ENCODE results near the gene SFT2D3.

GRCh38 chr2:127733816-127734537, 32.7 kb downstream of the SFT2D3 start:
- no peak for TF ChIP-seq SRSF4 (IDR thresholded peaks at IDR 0.05; ENCODE audit: low read depth, low read length, poor library complexity, severe bottlenecking)
- TF ChIP-seq, protein P1, sequence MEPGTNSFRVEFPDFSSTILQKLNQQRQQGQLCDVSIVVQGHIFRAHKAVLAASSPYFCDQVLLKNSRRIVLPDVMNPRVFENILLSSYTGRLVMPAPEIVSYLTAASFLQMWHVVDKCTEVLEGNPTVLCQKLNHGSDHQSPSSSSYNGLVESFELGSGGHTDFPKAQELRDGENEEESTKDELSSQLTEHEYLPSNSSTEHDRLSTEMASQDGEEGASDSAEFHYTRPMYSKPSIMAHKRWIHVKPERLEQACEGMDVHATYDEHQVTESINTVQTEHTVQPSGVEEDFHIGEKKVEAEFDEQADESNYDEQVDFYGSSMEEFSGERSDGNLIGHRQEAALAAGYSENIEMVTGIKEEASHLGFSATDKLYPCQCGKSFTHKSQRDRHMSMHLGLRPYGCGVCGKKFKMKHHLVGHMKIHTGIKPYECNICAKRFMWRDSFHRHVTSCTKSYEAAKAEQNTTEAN (CRISPR knock-in tag; conservative IDR thresholded peaks at IDR 0.05): no peak
- no peak for TF ChIP-seq CHD2 (IDR thresholded peaks at IDR 0.05; ENCODE audit: low read depth, low read length)
- no peak for TF ChIP-seq ZNF781 (CRISPR knock-in tag; IDR thresholded peaks at IDR 0.05; ENCODE audit: borderline replicate concordance, not compliant biosample characterization)
- TF ChIP-seq, protein P2, sequence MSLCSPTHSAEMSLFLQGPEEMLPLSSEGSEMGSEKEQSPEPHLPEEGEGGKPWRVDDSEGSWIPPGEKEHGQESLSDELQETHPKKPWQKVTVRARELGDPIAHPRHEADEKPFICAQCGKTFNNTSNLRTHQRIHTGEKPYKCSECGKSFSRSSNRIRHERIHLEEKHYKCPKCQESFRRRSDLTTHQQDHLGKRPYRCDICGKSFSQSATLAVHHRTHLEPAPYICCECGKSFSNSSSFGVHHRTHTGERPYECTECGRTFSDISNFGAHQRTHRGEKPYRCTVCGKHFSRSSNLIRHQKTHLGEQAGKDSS (CRISPR knock-in tag; IDR thresholded peaks at IDR 0.05; ENCODE audit: borderline replicate concordance, low read depth): no peak
- TF ChIP-seq ZNF513 (CRISPR knock-in tag; conservative IDR thresholded peaks at IDR 0.05): no peak

All from HepG2 (cell line).